ENCODE results near the gene SHROOM3.

DNA sequence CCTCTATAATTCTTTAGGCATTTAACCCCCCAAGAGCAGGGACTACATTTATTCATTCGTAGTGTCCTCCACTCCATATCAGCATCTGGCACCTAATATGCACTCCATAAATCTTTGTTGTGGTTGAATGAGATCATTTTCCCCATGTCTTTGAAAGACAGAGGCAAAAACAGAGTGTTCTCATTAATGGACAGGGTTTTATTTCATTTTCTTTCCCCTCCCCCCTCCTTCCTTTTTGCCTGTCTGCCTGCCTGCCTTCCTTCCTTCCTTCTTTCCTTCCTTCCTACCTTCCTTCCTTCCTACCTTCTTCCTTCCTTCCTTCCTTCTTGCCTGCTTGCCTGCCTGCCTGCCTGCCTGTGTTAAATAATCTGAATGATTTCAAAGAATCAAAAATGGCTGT is 83.2 kb downstream of the SHROOM3 start:
- no peak for TF ChIP-seq CTCF (IDR thresholded peaks at IDR 0.05)
- no peak for TF ChIP-seq POLR2A (IDR thresholded peaks at IDR 0.05; ENCODE audit: low read depth)
- no peak for TF ChIP-seq EP300 (IDR thresholded peaks at IDR 0.05)
- no peak for TF ChIP-seq POLR2AphosphoS5 (IDR thresholded peaks at IDR 0.05)

Data from esophagus muscularis mucosa (tissue), 4 donors.